GM10266 (cell line): Measurements from ENCODE around the gene PTPRR.

Source experiments
- DNase-seq: peaks from one replicate; pipeline ENCODE4 v3.0.0; 2012; ENCODE audit errors: extremely low spot score
- TF ChIP-seq, protein P1 (sequence below): IDR thresholded peaks from 2 replicates; pipeline ENCODE4 v1.5.1; 2012; ENCODE audit warnings: mild to moderate bottlenecking, low read depth; ENCODE audit not compliant: control insufficient read depth, insufficient read depth; ENCODE audit errors: missing control alignments

The PTPRR gene

GRCh38 chr12:70853326-70853725 lies 67.2 kb downstream of the PTPRR start:
- DNase-seq: no peak
- TF ChIP-seq, protein P1, sequence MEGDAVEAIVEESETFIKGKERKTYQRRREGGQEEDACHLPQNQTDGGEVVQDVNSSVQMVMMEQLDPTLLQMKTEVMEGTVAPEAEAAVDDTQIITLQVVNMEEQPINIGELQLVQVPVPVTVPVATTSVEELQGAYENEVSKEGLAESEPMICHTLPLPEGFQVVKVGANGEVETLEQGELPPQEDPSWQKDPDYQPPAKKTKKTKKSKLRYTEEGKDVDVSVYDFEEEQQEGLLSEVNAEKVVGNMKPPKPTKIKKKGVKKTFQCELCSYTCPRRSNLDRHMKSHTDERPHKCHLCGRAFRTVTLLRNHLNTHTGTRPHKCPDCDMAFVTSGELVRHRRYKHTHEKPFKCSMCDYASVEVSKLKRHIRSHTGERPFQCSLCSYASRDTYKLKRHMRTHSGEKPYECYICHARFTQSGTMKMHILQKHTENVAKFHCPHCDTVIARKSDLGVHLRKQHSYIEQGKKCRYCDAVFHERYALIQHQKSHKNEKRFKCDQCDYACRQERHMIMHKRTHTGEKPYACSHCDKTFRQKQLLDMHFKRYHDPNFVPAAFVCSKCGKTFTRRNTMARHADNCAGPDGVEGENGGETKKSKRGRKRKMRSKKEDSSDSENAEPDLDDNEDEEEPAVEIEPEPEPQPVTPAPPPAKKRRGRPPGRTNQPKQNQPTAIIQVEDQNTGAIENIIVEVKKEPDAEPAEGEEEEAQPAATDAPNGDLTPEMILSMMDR: no peak

GRCh38 chr12:70852416-70853150 lies 68.0 kb downstream of the PTPRR start:
- TF ChIP-seq, protein P1: no peak
- no peak for DNase-seq

DNA sequence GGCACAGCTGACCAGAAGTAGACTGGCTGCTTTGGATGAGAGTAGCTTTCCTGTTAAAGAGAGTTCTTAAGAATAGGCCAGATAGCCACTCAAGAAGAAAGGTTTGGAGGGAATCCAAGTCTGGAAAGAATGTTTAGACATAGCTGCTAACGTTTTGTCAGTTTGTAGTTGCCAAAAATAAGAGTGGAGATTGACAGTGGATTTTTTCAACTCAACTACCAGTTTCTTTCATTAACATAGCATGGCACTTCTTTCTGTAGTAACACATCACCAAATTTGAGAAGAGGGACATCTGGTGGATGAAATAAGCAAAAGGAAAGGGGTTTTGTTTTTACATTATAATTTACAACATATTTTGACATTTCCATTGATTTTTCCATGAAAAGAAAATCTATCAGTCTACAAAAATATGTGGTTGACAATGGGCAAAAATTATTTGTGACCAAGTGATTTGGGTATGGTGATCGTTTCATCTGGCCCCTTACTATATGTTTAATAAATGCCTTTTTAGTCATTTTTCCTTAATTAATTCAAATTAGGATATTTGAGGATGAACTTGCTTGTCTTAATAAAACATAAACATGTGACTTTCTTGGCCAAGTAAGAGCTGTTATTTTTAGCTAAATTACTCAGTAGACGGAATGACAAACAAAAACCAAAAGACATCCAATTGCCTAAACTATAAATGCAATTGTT lies 71.1 kb downstream of the PTPRR start:
- TF ChIP-seq, protein P1: peak; percentile 4
- DNase-seq: no peak

DNA sequence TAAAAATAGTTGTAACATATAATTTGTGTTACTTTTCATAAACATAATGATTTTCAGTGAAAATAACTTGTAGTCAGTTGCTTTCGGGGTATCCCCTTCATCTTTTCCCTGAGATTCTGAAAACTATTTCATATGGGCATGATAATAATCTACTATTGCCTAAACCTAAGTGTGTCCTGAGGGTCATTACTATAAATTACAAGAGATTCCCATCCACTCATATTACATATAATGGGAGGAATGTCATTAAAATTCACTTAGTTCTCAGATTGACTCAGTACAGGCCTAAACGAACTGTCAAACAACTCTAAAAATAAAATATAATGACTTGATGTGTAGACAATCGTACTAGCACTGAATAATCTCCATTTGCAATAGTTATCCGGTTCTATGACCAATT lies 72.7 kb downstream of the PTPRR start:
- TF ChIP-seq, protein P1: no peak
- DNase-seq: no peak

DNA sequence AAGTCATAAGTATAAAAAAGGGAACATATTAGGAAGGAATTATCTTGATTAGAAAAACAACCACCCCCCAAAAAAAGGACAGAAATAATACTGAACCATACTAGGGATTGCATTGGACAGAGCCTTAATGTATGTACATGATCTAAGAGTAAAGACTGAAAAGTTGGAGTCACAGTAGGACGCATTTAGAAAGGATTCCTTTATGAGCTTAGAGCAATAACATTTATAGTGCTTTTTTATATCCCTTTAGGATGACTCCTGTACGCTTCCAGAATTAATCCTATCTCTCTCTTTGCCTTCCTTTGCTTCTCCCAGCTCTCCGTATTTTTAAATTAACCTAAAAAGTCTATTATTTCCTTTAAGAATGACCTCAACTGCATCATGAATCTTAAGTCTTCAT lies 75.3 kb downstream of the PTPRR start:
- no peak for DNase-seq
- TF ChIP-seq, protein P1: no peak

GRCh38 chr12:70843363-70843762 lies 77.2 kb downstream of the PTPRR start:
- no peak for DNase-seq
- TF ChIP-seq, protein P1: no peak

DNA sequence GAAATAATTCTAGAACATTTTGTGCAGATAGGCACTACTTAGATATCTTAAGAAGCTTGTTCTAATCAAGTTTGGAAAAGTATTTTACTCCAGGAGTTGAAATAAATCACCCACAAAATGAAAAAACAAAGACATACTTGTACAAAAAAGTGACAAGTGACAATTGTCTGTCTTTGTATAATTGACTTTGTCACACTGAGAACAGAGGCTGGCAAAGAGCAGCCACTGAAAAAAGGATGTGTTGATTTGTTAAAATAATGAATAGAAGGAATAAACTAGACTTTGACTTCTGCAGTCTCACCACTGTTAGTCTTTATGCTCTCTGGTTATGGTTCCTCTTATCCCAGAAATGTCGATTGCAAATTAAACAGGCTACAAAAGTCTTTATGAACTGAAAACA lies 77.6 kb downstream of the PTPRR start:
- TF ChIP-seq, protein P1: no peak
- DNase-seq: no peak
